Endothelial cell of umbilical vein (primary cell): ENCODE results near the gene KCTD11. TPM values are rescaled to one million over a fixed set of nuclear protein-coding genes. Genes with fewer than 3 reads are reported as not detected.

Experiments used
- BruUV-seq: library from RNA; stranded (reverse); fragments of 400-500 nt; replicated peaks from 2 replicates; lab custom pipeline; 2021; lab: Mats Ljungman, UMichigan
- CTCF ChIA-PET: fragments of 300-600, 350-600 bp; sonication (Branson Sonifier 250); formaldehyde crosslinking; loops from one replicate; lab custom pipeline; 2021; ENCODE audit warnings: antibody characterized with exemption, inconsistent platforms; lab: Charles Lee
- POLR2A ChIA-PET: fragments of 300-600, 350-600 bp; sonication (Branson Sonifier 250); formaldehyde crosslinking; loops from one replicate; lab custom pipeline; 2021; ENCODE audit warnings: antibody characterized with exemption, inconsistent platforms; lab: Charles Lee
- DNase-seq: peaks from one replicate; pipeline ENCODE4 v3.0.0-alpha.2; 2011; ENCODE audit warnings: low read depth, low spot score
- FAIRE-seq: peaks from 2 replicates; lab custom pipeline; 2011; peaks lifted over from hg19 to GRCh38; lab: Jason Lieb, UNC
- H2AFZ ChIP-seq: 2 replicates; pipeline ENCODE4 v1.6.0; 2012; ENCODE audit warnings: low read depth, low read length, control low read depth, inconsistent platforms
- H3K27ac ChIP-seq: 2 replicates; pipeline ENCODE4 v1.5.1; 2011; ENCODE audit warnings: low read depth, mild to moderate bottlenecking, control low read depth, low read length, moderate library complexity; ENCODE audit not compliant: insufficient read depth
- H3K27me3 ChIP-seq, 2 experiments: 2 replicates each; pipeline versions ENCODE4 v1.6.0 to v1.6.1; 2011; ENCODE audit warnings: low read length in 2 of 2, mixed read lengths in 1 of 2; ENCODE audit not compliant: control insufficient read depth in 2 of 2, insufficient read depth in 2 of 2
- H3K36me3 ChIP-seq, 2 experiments: 2 replicates in 1 of 2; 3 replicates in 1 of 2; pipeline ENCODE4 v1.5.1; 2011; ENCODE audit warnings: low read length in 2 of 2, mild to moderate bottlenecking in 1 of 2, moderate library complexity in 1 of 2; ENCODE audit not compliant: control insufficient read depth in 2 of 2, insufficient read depth in 2 of 2; ENCODE audit errors: extremely low read depth in 1 of 2
- H3K4me1 ChIP-seq: 3 replicates; pipeline ENCODE4 v1.5.1; 2011; ENCODE audit warnings: mild to moderate bottlenecking, low read length; ENCODE audit not compliant: control insufficient read depth, insufficient read depth; ENCODE audit errors: extremely low read depth
- H3K4me2 ChIP-seq: 2 replicates; pipeline ENCODE4 v1.6.1; 2011; ENCODE audit warnings: low read length, control low read depth, mixed read lengths; ENCODE audit not compliant: insufficient read depth
- H3K4me3 ChIP-seq, 3 experiments: fragments of 200-600 bp in 1 of 3; sonication (generic), shearing (Covaris generic) in 1 of 3; replicated peaks in 1 of 3; 2 replicates each; pipeline ENCODE4 v1.5.1; 2011 to 2016; ENCODE audit warnings: control low read depth in 3 of 3, low read length in 3 of 3, mild to moderate bottlenecking in 2 of 3, inconsistent platforms in 1 of 3, low read depth in 1 of 3, moderate library complexity in 1 of 3; ENCODE audit not compliant: insufficient read depth in 1 of 3
- H3K79me2 ChIP-seq: 2 replicates; pipeline ENCODE4 v1.6.0; 2012; ENCODE audit warnings: low read length, inconsistent platforms; ENCODE audit not compliant: control insufficient read depth, insufficient read depth
- H3K9ac ChIP-seq: replicated peaks from 2 replicates; pipeline ENCODE3; 2011; ENCODE audit warnings: low read length, control low read depth; ENCODE audit not compliant: insufficient read depth; ENCODE audit errors: extremely low read depth
- H3K9me1 ChIP-seq: replicated peaks from 3 replicates; pipeline ENCODE4 v1.6.0; 2011; ENCODE audit warnings: mild to moderate bottlenecking, low read length; ENCODE audit not compliant: control insufficient read depth, insufficient read depth; ENCODE audit errors: extremely low read depth
- H3K9me3 ChIP-seq: replicated peaks from 2 replicates; pipeline ENCODE4 v1.5.1; 2012; ENCODE audit warnings: low read length, inconsistent platforms; ENCODE audit not compliant: control insufficient read depth, insufficient read depth
- H4K20me1 ChIP-seq: replicated peaks from 2 replicates; pipeline ENCODE3; 2011; ENCODE audit warnings: mild to moderate bottlenecking, low read length; ENCODE audit not compliant: control insufficient read depth, insufficient read depth; ENCODE audit errors: extremely low read depth
- CTCF ChIP-seq, 2 donors: IDR thresholded peaks; 1 replicate in 1 of 2; 2 replicates in 1 of 2; pipeline ENCODE4 v1.5.1; 2011; ENCODE audit warnings: low read length in 2 of 2, mild to moderate bottlenecking in 2 of 2, moderate library complexity in 2 of 2, control low read depth in 1 of 2, inconsistent platforms in 1 of 2, low read depth in 1 of 2; ENCODE audit not compliant: insufficient read depth in 1 of 2; ENCODE audit errors: extremely low read depth in 1 of 2
- EZH2 ChIP-seq: IDR thresholded peaks from 2 replicates; pipeline ENCODE4 v1.6.1; 2012; ENCODE audit warnings: borderline replicate concordance, low read depth, mild to moderate bottlenecking, moderate library complexity, low read length, inconsistent platforms; ENCODE audit not compliant: severe bottlenecking
- FOS ChIP-seq: IDR thresholded peaks from 2 replicates; pipeline ENCODE4 v1.6.1; 2011; ENCODE audit warnings: mild to moderate bottlenecking, low read length, moderate library complexity, borderline replicate concordance; ENCODE audit not compliant: insufficient read depth
- GATA2 ChIP-seq: IDR thresholded peaks from 2 replicates; pipeline ENCODE4 v1.7.0; 2011; ENCODE audit warnings: low read depth, mild to moderate bottlenecking, moderate library complexity, mixed read lengths, low read length; ENCODE audit not compliant: insufficient read length, insufficient read depth
- MAX ChIP-seq: IDR thresholded peaks from 2 replicates; pipeline ENCODE4 v1.6.1; 2011; ENCODE audit not compliant: insufficient read depth, insufficient read length
- MYC ChIP-seq: IDR thresholded peaks from one replicate; pipeline ENCODE4 v1.6.1; 2011; ENCODE audit warnings: mild to moderate bottlenecking, low read depth, low read length
- POLR2AphosphoS5 ChIP-seq: IDR thresholded peaks from 2 replicates; pipeline ENCODE4 v1.6.1; 2012; ENCODE audit warnings: low read depth, mild to moderate bottlenecking, control low read depth, low read length, moderate library complexity; ENCODE audit not compliant: insufficient read depth
- dilution Hi-C: fragments of 300-500 bp; cut with MboI; formaldehyde crosslinking; loops from one replicate; pipeline ENCODE4 v1.15.0; 2019; ENCODE audit warnings: low sequenced_read_pairs; ENCODE audit not compliant: extremely low pct_ligation_motif_present
- intact Hi-C: fragments of 100-400 bp; cut with micrococcal nuclease; formaldehyde crosslinking; loops from one replicate; pipeline ENCODE4 v1.10.0; 2022
- polyA plus RNA-seq, 4 experiments: library from polyadenylated mRNA; depleted of rRNA in 3 of 4; stranded (reverse) in 3 of 4; unstranded in 1 of 4; fragments of >200 nt; gene quantifications; 2 replicates each; pipeline versions ENCODE4 v1.2.1 to v1.2.3, GENCODE V29; 2011 to 2012; ENCODE audit warnings: missing spikeins in 1 of 4
- total RNA-seq: library from RNA; stranded (reverse); gene quantifications from 2 replicates; pipeline ENCODE4 v1.2.3, GENCODE V29; 2021

KCTD11 gene
- total and polyA plus RNA-seq, 2 donors (not counting 3 experiments of a cell fraction or from before 2014, with no cell fraction given) = 3.8 to 6.5 TPM

- H3K4me1 ChIP-seq = peaks cover 11% of the 10 kb centered on the region
- no TSS peak for BruUV-seq
- dilution Hi-C loops = no loop called here
- H3K9ac ChIP-seq = no peak overlapping the region
- H2AFZ ChIP-seq = no peak overlapping the region
- H3K36me3 ChIP-seq = no peaks in the 10 kb centered on the region
- intact Hi-C loops = loop anchor here (1.0 to 2.0 kb wide), 2 partner anchors 23 to 302 kb away; partner anchors contain the start of gene SLC16A11
- no peaks in the 10 kb centered on the region for H3K9me3 ChIP-seq
- no peak for DNase-seq
- CTCF ChIA-PET = interaction anchor here (1.0 to 3.8 kb wide), 2 partner anchors 66 to 301 kb away, joined by 3 to 31 read pairs; partner anchors contain the start of gene SLC2A4
- TF ChIP-seq POLR2AphosphoS5 (no peak), MYC (no peak), FOS (no peak), CTCF (IDR thresholded peaks at IDR 0.05; ENCODE audit: extremely low read depth in 1 of 2, insufficient read depth in 1 of 2, low read depth in 1 of 2, low read length in 2 of 2) (no peak), MAX (no peak), GATA2 (no peak), EZH2 (no peak)
- H3K27me3 ChIP-seq = no peaks in the 10 kb centered on the region
- H3K27ac ChIP-seq = no peak overlapping the region
- no peaks in the 10 kb centered on the region for H3K79me2 ChIP-seq
- no peak for FAIRE-seq
- POLR2A ChIA-PET = no interaction called here
- H4K20me1 ChIP-seq = no peaks in the 10 kb centered on the region
- H3K4me3 ChIP-seq = no peak overlapping the region
- no peak overlapping the region for H3K4me2 ChIP-seq
- H3K9me1 ChIP-seq = no peaks in the 10 kb centered on the region
Measured at GRCh38 chr17:7346761-7347614, 5.0 kb upstream of the KCTD11 start.
